Esophagus squamous epithelium (tissue), 5 donors: ENCODE measurements around the gene C10orf95. TPM values are rescaled to one million over a fixed set of nuclear protein-coding genes. Genes with fewer than 3 reads are reported as not detected.

Experiments
- DNase-seq: peaks from one replicate; lab custom pipeline; 2025; lab: John Stamatoyannopoulos, UW
- H3K27ac ChIP-seq, 4 donors: fragments of 200-600 bp; sonication (generic); one replicate each; pipeline ENCODE4 v1.5.1; 2016 to 2019; ENCODE audit warnings: mild to moderate bottlenecking in 1 of 4
- H3K27me3 ChIP-seq, 4 donors: fragments of 200-600 bp; sonication (generic); 1 replicate in 3 of 4; 2 replicates in 1 of 4; pipeline versions ENCODE4 v1.5.1 to v1.6.0; 2017 to 2021; ENCODE audit warnings: antibody characterized with exemption in 1 of 4
- H3K36me3 ChIP-seq, 3 donors: fragments of 200-600 bp; sonication (generic); one replicate each; pipeline ENCODE4 v1.5.1; 2016 to 2019
- H3K4me1 ChIP-seq, 3 donors: fragments of 200-600 bp; sonication (generic); one replicate each; pipeline ENCODE4 v1.5.1; 2017 to 2019
- H3K4me3 ChIP-seq, 4 donors: fragments of 200-600 bp; sonication (generic); 1 replicate in 3 of 4; 2 replicates in 1 of 4; pipeline ENCODE4 v1.5.1; 2016 to 2019; ENCODE audit warnings: mild to moderate bottlenecking in 2 of 4, moderate library complexity in 1 of 4
- H3K9me3 ChIP-seq, 3 donors: fragments of 200-600 bp; sonication (generic); one replicate each; pipeline ENCODE4 v1.5.1; 2016 to 2019
- CTCF ChIP-seq, 6 experiments: fragments of 450-650 bp in 4 of 6; fragments of 200-600 bp in 2 of 6; sonication (generic) in 2 of 6; IDR thresholded peaks; one replicate each; pipeline ENCODE4 v1.5.1; 2016 to 2019; ENCODE audit warnings: antibody characterized with exemption in 6 of 6, mild to moderate bottlenecking in 4 of 6, moderate library complexity in 4 of 6
- POLR2A ChIP-seq, 4 donors: fragments of 450-650 bp; IDR thresholded peaks; one replicate each; pipeline ENCODE4 v1.6.1; 2017; ENCODE audit warnings: antibody characterized with exemption in 4 of 4, mild to moderate bottlenecking in 4 of 4, moderate library complexity in 3 of 4
- WGBS, 2 donors: methylation state at CpG; one replicate each; pipeline ENCODE4 v1.1.5; 2018; 5-methylcytosine and 5-hydroxymethylcytosine counted together
- intact Hi-C: fragments of 100-400 bp; cut with DNase I; formaldehyde crosslinking; loops from one replicate; pipeline ENCODE4 v1.15.0; 2022
- total RNA-seq, 4 donors: library from RNA; depleted of rRNA; stranded (reverse); fragments of >200 nt; gene quantifications; one replicate each; pipeline ENCODE4 v1.1.0, GENCODE V29; 2016
- donor health status: DM: yes; HTN: yes; CAD: no.

Gene C10orf95
- total RNA-seq, 4 donors from 2014 or later: 0.23 to 1.9 (median 1.1) TPM; not detected in 1

GRCh38 chr10:102411341-102412255 is 39.7 kb downstream of the C10orf95 start:
- Histone ChIP-seq H3K36me3 (no peaks in the 10 kb centered on the region), H3K27ac (no peak overlapping the region), H3K4me1 (peaks cover 11 to 29% (median 13%) of the 10 kb centered on the region in 3 donors), H3K9me3 (no peaks in the 10 kb centered on the region), H3K4me3 (no peak overlapping the region), H3K27me3 (peaks cover 7 to 99% (median 34%) of the 10 kb centered on the region in 4 donors)
- TF ChIP-seq POLR2A (IDR thresholded peaks at IDR 0.05) (no peak), CTCF (IDR thresholded peaks at IDR 0.05) (no peak)
- 69 to 79% methylated on average over 4 to 11 of the region's 14 CpGs for WGBS, 2 donors
- intact Hi-C loops: no loop called here
- DNase-seq: no peak

GRCh38 chr10:102410429-102411073 is 40.8 kb downstream of the C10orf95 start:
- whole genome bisulfite sequencing, 2 donors: 5% methylated on average over 8 of the region's 48 CpGs; no CpG with 5 or more reads in 1 of the 2 donors
- peaks cover 7 to 90% (median 33%) of the 10 kb centered on the region in 4 donors for H3K27me3 ChIP-seq
- TF ChIP-seq CTCF (IDR thresholded peaks at IDR 0.05): no peak
- TF ChIP-seq POLR2A (IDR thresholded peaks at IDR 0.05): no peak

GRCh38 chr10:102409604-102410428 is 41.5 kb downstream of the C10orf95 start:
- Histone ChIP-seq H3K27ac (no peak overlapping the region), H3K4me1 (peaks cover 11 to 29% (median 13%) of the 10 kb centered on the region in 3 donors), H3K27me3 (peaks cover 7 to 88% (median 32%) of the 10 kb centered on the region in 4 donors), H3K4me3 (peak overlapping the region in 3 of 4 donors; percentile 39 to 69 (median 51)), H3K36me3 (no peaks in the 10 kb centered on the region), H3K9me3 (no peaks in the 10 kb centered on the region)
- DNase-seq: no peak
- TF ChIP-seq CTCF (IDR thresholded peaks at IDR 0.05) (no peak), POLR2A (IDR thresholded peaks at IDR 0.05) (no peak)
- intact Hi-C loops: no loop called here
- WGBS, 2 donors: 24 to 43% methylated on average over 7 to 22 of the region's 24 CpGs

More at GRCh38 chr10:102410429-102411073, 40.8 kb downstream of the C10orf95 start:
- peak overlapping the region in 2 of 4 donors; percentile 26 to 43 for H3K4me3 ChIP-seq
- no peak for DNase-seq
- intact Hi-C loops: no loop called here
- no peaks in the 10 kb centered on the region for H3K9me3 ChIP-seq
- H3K4me1 ChIP-seq: peaks cover 11 to 29% (median 13%) of the 10 kb centered on the region in 3 donors
- no peaks in the 10 kb centered on the region for H3K36me3 ChIP-seq
- H3K27ac ChIP-seq: no peak overlapping the region

GRCh38 chr10:102408728-102409603 is 42.4 kb downstream of the C10orf95 start:
- WGBS, 2 donors: 0 to 4% methylated on average over 3 to 8 of the region's 103 CpGs
- intact Hi-C loops: no loop called here
- Histone ChIP-seq H3K27ac (no peak overlapping the region), H3K9me3 (no peaks in the 10 kb centered on the region), H3K36me3 (no peaks in the 10 kb centered on the region), H3K27me3 (peaks cover 7 to 79% (median 32%) of the 10 kb centered on the region in 4 donors), H3K4me1 (peaks cover 11 to 29% (median 13%) of the 10 kb centered on the region in 3 donors), H3K4me3 (peak overlapping the region; percentile 29 to 69 (median 45))
- DNase-seq: no peak
- TF ChIP-seq POLR2A (IDR thresholded peaks at IDR 0.05) (no peak), CTCF (IDR thresholded peaks at IDR 0.05) (no peak)
